ENCODE results near the gene ITGB7. TPM values are rescaled to one million over a fixed set of nuclear protein-coding genes. Genes with fewer than 3 reads are reported as not detected.

ITGB7 gene
- total RNA-seq, 1 experiment from 2014 or later = 1.9 TPM

GRCh38 chr12:53231921-53232645 lies 25.0 kb upstream of the ITGB7 start, which contains the start of gene RARG:
Gene RARG, minus strand, starts transcription at chr12:53232209. Its CDS starts 4,664 bp downstream, at chr12:53227545.
- Histone ChIP-seq H2AFZ (ENCODE audit: low read length) (peak within 1 kb of the TSS; percentile 83), H3K9me3 (ENCODE audit: low read length) (no peaks in the 10 kb centered on the region), H3K4me2 (ENCODE audit: low read length) (peak within 1 kb of the TSS; percentile 93), H3K27ac (ENCODE audit: low read length) (peak within 1 kb of the TSS; percentile 73), H4K20me1 (ENCODE audit: low read length) (no peaks in the 10 kb centered on the region), H3K4me1 (ENCODE audit: insufficient read depth, low read length) (peaks cover 46% of the 10 kb centered on the region), H3K79me2 (ENCODE audit: low read length) (peaks cover 42% of the 10 kb centered on the region), H3K27me3 (ENCODE audit: low read length) (no peaks in the 10 kb centered on the region), H3K9ac (ENCODE audit: low read length) (peak within 1 kb of the TSS; percentile 76), H3K4me3 (ENCODE audit: low read length) (peak within 1 kb of the TSS; percentile 76), H3K9me2 (replicated peaks; ENCODE audit: low read length) (no peaks in the 10 kb centered on the region), H3K36me3 (ENCODE audit: low read depth, low read length) (no peaks in the 10 kb centered on the region; the same call in 1 of the 2 replicates), H3F3A (ENCODE audit: low read length, unreplicated experiment) (peaks cover 3% of the 10 kb centered on the region)
- ATAC-seq = peak; percentile 72
- intact Hi-C loops (cut with micrococcal nuclease) = no loop called here
- ChIA-PET CTCF (interaction anchor here (0.6 kb wide), 1 partner anchor 269 kb away, joined by 3 read pairs; the partner anchor contains the start of gene TARBP2), POLR2A (ENCODE audit: unreplicated experiment) (no interaction called here)
- DNase-seq = peak; percentile 78
- no TSS peak for BruUV-seq (replicated peaks)
- TF ChIP-seq CTCF (conservative IDR thresholded peaks at IDR 0.05; ENCODE audit: low read depth, low read length) = no peak
- no peak for TF ChIP-seq EZH2phosphoT487 (IDR thresholded peaks at IDR 0.05; ENCODE audit: borderline replicate concordance, low read length)
- TF ChIP-seq EZH2 (IDR thresholded peaks at IDR 0.05; ENCODE audit: low read length, unreplicated experiment) = no peak

DNA sequence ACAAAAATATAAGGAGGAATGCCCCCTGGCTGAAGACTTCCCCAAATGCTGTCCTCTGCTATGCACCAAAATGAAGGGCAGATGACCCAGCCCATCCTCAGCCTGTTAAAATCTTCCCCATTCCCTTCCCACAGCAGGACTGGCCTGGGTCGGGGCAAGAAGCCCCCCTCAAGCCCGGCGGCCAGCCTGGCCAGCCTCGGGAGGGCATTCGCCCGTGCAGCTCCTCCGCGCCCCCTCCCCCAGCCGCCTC lies 24.5 kb upstream of the ITGB7 start:
- BruUV-seq (replicated peaks) = no TSS peak
- Histone ChIP-seq H3K36me3 (ENCODE audit: low read depth, low read length) (no peaks in the 10 kb centered on the region; the same call in 1 of the 2 replicates), H2AFZ (ENCODE audit: low read length) (peak overlapping the region; percentile 55; the same call in 1 of the 2 replicates), H3K9me2 (replicated peaks; ENCODE audit: low read length) (no peaks in the 10 kb centered on the region), H3K9me3 (ENCODE audit: low read length) (no peaks in the 10 kb centered on the region), H3K79me2 (ENCODE audit: low read length) (peaks cover 42% of the 10 kb centered on the region), H3K4me2 (ENCODE audit: low read length) (peak overlapping the region; percentile 93), H3K4me1 (ENCODE audit: insufficient read depth, low read length) (peaks cover 46% of the 10 kb centered on the region), H3K4me3 (ENCODE audit: low read length) (peak overlapping the region; percentile 76), H3K9ac (ENCODE audit: low read length) (peak overlapping the region; percentile 76), H3K27ac (ENCODE audit: low read length) (peak overlapping the region; percentile 69), H4K20me1 (ENCODE audit: low read length) (no peaks in the 10 kb centered on the region), H3F3A (ENCODE audit: low read length, unreplicated experiment) (peaks cover 3% of the 10 kb centered on the region), H3K27me3 (ENCODE audit: low read length) (no peaks in the 10 kb centered on the region)
- ChIA-PET CTCF (interaction anchor here (0.6 kb wide), 1 partner anchor 270 kb away, joined by 3 read pairs; the partner anchor contains the start of gene TARBP2), POLR2A (ENCODE audit: unreplicated experiment) (no interaction called here)
- intact Hi-C loops (cut with micrococcal nuclease) = no loop called here
- DNase-seq = no peak
- no peak for ATAC-seq
- TF ChIP-seq EZH2phosphoT487 (IDR thresholded peaks at IDR 0.05; ENCODE audit: borderline replicate concordance, low read length) = no peak
- no peak for TF ChIP-seq CTCF (conservative IDR thresholded peaks at IDR 0.05; ENCODE audit: low read depth, low read length)
- no peak for TF ChIP-seq EZH2 (IDR thresholded peaks at IDR 0.05; ENCODE audit: low read length, unreplicated experiment)
